Lung (tissue), 12 donors: ENCODE results near the gene HSF5. TPM values are rescaled to one million over a fixed set of nuclear protein-coding genes. Genes with fewer than 3 reads are reported as not detected.

Source experiments
- ATAC-seq: fragments of 200-7000 bp; cut with Tn5 transposase; one replicate; pipeline ENCODE4 v1.9.1; 2020; ENCODE audit warnings: moderate number of reproducible peaks; ENCODE audit not compliant: insufficient read depth, low FRiP score
- DNase-seq, 3 donors: peaks; one replicate each; pipeline ENCODE4 v3.0.0-alpha.2; 2013 to 2017
- H3K27ac ChIP-seq, 2 donors: one replicate each; pipeline ENCODE4 v1.5.1; 2013; ENCODE audit warnings: mild to moderate bottlenecking in 2 of 2, moderate library complexity in 2 of 2, control low read depth in 1 of 2, inconsistent platforms in 1 of 2, low read depth in 1 of 2, low read length in 1 of 2
- H3K27me3 ChIP-seq, 3 donors: one replicate each; pipeline ENCODE4 v1.5.1; 2013; ENCODE audit warnings: low read length in 2 of 3; ENCODE audit not compliant: control insufficient read depth in 3 of 3, insufficient read depth in 3 of 3
- H3K36me3 ChIP-seq, 4 donors: one replicate each; pipeline ENCODE4 v1.5.1; 2013; ENCODE audit warnings: low read length in 4 of 4, mild to moderate bottlenecking in 1 of 4, moderate library complexity in 1 of 4; ENCODE audit not compliant: control insufficient read depth in 4 of 4, insufficient read depth in 4 of 4
- H3K4me1 ChIP-seq, 5 donors: one replicate each; pipeline ENCODE4 v1.5.1; 2013; ENCODE audit warnings: low read length in 5 of 5, mild to moderate bottlenecking in 2 of 5, moderate library complexity in 1 of 5; ENCODE audit not compliant: control insufficient read depth in 5 of 5, insufficient read depth in 5 of 5
- H3K4me3 ChIP-seq: one replicate; pipeline ENCODE4 v1.5.1; 2013; ENCODE audit warnings: mild to moderate bottlenecking, control low read depth, moderate library complexity
- H3K9ac ChIP-seq, 2 donors: one replicate each; pipeline ENCODE4 v1.5.1; 2013; ENCODE audit warnings: low read length in 2 of 2, control low read depth in 1 of 2; ENCODE audit not compliant: insufficient read depth in 1 of 2
- H3K9me3 ChIP-seq, 4 donors: one replicate each; pipeline ENCODE4 v1.5.1; 2013; ENCODE audit warnings: low read length in 3 of 4, mild to moderate bottlenecking in 1 of 4, moderate library complexity in 1 of 4; ENCODE audit not compliant: control insufficient read depth in 4 of 4, insufficient read depth in 3 of 4
- WGBS, 2 donors: extraction: QIAGEN DNeasy Blood & Tissue Kit; methylation state at CpG; one replicate each; pipeline ENCODE4 v1.1.7; 2013; 5-methylcytosine and 5-hydroxymethylcytosine counted together
- polyA plus RNA-seq, 2 donors: library from polyadenylated mRNA; stranded (reverse); fragments of 200-250 nt; gene quantifications; one replicate each; pipeline ENCODE4 v1.2.1, GENCODE V29; 2013
- total RNA-seq, 2 donors: library from RNA; depleted of rRNA in 1 of 2; stranded (reverse); fragments of >200 nt in 1 of 2; gene quantifications; one replicate each; pipeline ENCODE4 v1.2.1, GENCODE V29; 2014 to 2021
- TF ChIP-seq, protein P1 (sequence below): IDR thresholded peaks from 2 replicates; pipeline ENCODE4 v1.5.1; 2012; ENCODE audit warnings: mild to moderate bottlenecking; ENCODE audit errors: control extremely low read depth, extremely low read depth
- donor health status: control.
- donor health status: control.
- donor health status: Bipolar disorder and iron deficiency.
- donor health status: healthy.
- donor health status: DM: yes; HTN: yes; CAD: no.

HSF5 gene
- total and polyA plus RNA-seq, 4 donors, result 0.02 to 0.17 (median 0.08) TPM

DNA sequence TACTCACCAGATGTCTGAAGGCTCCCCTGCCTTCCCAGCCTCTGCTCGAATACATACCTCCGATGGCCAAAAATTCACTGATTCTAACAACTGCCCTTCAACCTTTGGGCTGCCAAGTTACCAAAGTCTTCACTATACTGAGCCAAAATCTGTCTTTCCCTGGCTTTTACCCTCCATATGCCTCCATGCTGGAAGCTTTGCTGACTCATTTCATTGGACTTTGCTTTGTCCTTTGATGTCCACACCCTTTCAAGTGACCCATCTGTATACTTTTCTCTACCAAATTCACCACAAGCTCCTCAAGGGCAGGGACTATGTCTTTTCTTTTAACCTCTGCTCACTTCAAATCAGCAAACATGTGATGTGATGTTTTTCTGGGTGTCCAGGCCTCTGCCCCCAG lies 47.2 kb upstream of the HSF5 start:
- H3K9me3 ChIP-seq, result no peaks in the 10 kb centered on the region
- WGBS, 2 donors, result 84 to 90% methylated on average over 2 of the region's 2 CpGs
- H3K27me3 ChIP-seq, result peaks cover 0 to 7% (median 0%) of the 10 kb centered on the region in 3 donors
- H3K4me3 ChIP-seq, result no peak overlapping the region
- TF ChIP-seq, protein P1, sequence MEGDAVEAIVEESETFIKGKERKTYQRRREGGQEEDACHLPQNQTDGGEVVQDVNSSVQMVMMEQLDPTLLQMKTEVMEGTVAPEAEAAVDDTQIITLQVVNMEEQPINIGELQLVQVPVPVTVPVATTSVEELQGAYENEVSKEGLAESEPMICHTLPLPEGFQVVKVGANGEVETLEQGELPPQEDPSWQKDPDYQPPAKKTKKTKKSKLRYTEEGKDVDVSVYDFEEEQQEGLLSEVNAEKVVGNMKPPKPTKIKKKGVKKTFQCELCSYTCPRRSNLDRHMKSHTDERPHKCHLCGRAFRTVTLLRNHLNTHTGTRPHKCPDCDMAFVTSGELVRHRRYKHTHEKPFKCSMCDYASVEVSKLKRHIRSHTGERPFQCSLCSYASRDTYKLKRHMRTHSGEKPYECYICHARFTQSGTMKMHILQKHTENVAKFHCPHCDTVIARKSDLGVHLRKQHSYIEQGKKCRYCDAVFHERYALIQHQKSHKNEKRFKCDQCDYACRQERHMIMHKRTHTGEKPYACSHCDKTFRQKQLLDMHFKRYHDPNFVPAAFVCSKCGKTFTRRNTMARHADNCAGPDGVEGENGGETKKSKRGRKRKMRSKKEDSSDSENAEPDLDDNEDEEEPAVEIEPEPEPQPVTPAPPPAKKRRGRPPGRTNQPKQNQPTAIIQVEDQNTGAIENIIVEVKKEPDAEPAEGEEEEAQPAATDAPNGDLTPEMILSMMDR, result no peak
- H3K4me1 ChIP-seq, result peaks cover 3 to 25% (median 19%) of the 10 kb centered on the region in 5 donors
- no peak overlapping the region for H3K27ac ChIP-seq
- H3K36me3 ChIP-seq, result no peaks in the 10 kb centered on the region
- no peak for ATAC-seq
- no peak for DNase-seq
- no peak overlapping the region for H3K9ac ChIP-seq

DNA sequence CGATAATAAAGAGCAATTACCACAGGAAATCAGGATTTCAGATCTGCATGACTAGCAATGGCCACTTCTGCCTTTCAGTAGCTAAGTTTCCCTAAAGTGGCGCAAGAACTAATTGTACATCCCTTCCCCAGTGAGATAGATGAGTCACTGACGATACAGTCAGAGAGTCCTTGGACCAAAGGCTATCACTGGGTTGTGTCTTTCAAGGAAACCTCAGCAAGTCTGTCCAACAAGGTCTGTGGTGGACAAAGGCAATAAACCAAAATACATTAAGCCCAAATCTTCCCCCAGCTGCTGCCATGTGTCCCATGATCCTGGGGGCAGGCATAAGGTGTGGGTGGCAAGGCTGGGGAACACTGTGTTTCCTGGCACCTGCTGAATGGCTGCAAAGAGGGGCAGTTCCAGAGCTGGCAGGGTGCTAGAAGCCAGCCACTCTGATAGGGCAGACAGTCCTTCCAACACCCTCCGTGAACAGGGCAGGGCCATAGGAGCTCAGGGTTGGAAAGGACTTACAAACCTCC lies 46.8 kb upstream of the HSF5 start:
- no peak overlapping the region for H3K9ac ChIP-seq

DNA sequence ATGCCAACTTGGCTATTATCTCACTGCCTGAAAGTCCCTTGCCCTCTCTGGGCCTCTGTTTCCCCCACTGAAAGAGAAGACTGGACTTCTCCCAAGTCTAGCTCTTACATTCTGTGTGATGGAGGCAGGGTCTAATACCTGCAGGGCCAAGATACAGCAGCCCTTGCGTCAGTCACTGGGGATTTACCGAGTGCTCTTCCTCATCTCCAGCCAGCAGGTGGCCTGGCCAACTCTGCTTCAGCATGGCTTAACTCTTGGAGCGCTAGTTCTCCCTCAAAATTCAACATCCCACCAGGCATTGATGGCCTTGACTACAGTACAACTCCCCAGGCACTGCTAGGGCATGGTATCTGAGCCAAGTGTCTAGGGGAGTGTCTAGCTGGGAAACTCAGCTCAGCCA lies 46.1 kb upstream of the HSF5 start:
- ATAC-seq (no peak), DNase-seq (no peak)
- H3K27me3 ChIP-seq, result peaks cover 0 to 7% (median 0%) of the 10 kb centered on the region in 3 donors
- H3K27ac ChIP-seq, result no peak overlapping the region
- H3K9ac ChIP-seq, result no peak overlapping the region
- no peaks in the 10 kb centered on the region for H3K9me3 ChIP-seq
- no peak overlapping the region for H3K4me3 ChIP-seq
- WGBS, 2 donors, result 68 to 74% methylated on average over 3 of the region's 3 CpGs
- no peaks in the 10 kb centered on the region for H3K36me3 ChIP-seq
- TF ChIP-seq, protein P1, result no peak
- peaks cover 3 to 29% (median 8%) of the 10 kb centered on the region in 5 donors for H3K4me1 ChIP-seq

More for the DNA sequence above, 46.8 kb upstream of the HSF5 start:
- Histone ChIP-seq H3K27ac (no peak overlapping the region), H3K4me3 (no peak overlapping the region), H3K4me1 (peaks cover 3 to 25% (median 15%) of the 10 kb centered on the region in 5 donors), H3K36me3 (no peaks in the 10 kb centered on the region), H3K9me3 (no peaks in the 10 kb centered on the region), H3K27me3 (peaks cover 0 to 7% (median 0%) of the 10 kb centered on the region in 3 donors)
- DNase-seq (no peak), ATAC-seq (no peak)
- TF ChIP-seq, protein P1, result no peak
- WGBS, 2 donors, result 59 to 76% methylated on average over 4 of the region's 4 CpGs
